HFF-Myc (cell line): ENCODE measurements around the gene SAP25.

Source experiments
- DNase-seq: peaks from one replicate; pipeline ENCODE4 v3.0.0-alpha.2; 2011; ENCODE audit warnings: low read depth; ENCODE audit errors: extremely low read depth
- H3K4me3 ChIP-seq: replicated peaks from 2 replicates; pipeline ENCODE4 v1.5.1; 2011; ENCODE audit warnings: low read depth, mild to moderate bottlenecking, control low read depth, low read length
- TF ChIP-seq, protein P1 (sequence below): IDR thresholded peaks from 2 replicates; pipeline ENCODE4 v1.5.1; 2012; ENCODE audit warnings: mild to moderate bottlenecking, low read depth, low read length, control low read depth; ENCODE audit errors: missing control alignments

Gene SAP25

DNA sequence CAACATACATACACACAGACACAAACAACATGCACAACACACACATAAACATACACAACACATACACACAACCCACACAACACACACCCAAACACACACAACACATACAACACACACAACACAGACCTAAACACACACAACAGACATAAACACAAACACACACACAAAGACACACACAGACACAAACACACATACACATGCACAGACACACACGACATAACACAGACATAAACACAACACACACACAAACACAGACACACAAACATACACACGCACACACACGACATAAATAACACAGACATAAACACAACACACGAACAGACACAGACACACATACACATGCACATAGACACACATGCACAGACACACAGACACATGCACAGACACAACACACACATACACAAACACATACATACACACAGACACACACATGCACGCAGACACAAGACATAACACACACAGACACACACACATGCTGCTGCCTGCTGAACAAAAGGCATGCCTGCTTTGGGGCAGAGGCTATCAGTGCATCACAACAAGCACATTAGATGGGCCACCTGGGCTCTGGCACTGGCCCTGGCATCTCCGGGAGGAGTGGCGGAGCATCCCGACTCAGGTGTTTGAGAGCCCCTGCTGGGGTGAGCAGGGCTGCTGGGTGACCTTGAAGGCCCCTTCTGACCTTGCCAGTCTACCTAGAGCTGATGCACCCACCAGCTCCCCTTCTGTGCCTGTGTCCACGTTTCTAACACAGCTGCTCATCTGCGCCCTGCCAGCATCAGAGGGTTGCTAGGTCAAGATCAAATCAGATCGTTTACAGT is 7.0 kb upstream of the SAP25 start:
- no peak for DNase-seq
- TF ChIP-seq, protein P1, sequence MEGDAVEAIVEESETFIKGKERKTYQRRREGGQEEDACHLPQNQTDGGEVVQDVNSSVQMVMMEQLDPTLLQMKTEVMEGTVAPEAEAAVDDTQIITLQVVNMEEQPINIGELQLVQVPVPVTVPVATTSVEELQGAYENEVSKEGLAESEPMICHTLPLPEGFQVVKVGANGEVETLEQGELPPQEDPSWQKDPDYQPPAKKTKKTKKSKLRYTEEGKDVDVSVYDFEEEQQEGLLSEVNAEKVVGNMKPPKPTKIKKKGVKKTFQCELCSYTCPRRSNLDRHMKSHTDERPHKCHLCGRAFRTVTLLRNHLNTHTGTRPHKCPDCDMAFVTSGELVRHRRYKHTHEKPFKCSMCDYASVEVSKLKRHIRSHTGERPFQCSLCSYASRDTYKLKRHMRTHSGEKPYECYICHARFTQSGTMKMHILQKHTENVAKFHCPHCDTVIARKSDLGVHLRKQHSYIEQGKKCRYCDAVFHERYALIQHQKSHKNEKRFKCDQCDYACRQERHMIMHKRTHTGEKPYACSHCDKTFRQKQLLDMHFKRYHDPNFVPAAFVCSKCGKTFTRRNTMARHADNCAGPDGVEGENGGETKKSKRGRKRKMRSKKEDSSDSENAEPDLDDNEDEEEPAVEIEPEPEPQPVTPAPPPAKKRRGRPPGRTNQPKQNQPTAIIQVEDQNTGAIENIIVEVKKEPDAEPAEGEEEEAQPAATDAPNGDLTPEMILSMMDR = no peak
- H3K4me3 ChIP-seq = no peak overlapping the region

DNA sequence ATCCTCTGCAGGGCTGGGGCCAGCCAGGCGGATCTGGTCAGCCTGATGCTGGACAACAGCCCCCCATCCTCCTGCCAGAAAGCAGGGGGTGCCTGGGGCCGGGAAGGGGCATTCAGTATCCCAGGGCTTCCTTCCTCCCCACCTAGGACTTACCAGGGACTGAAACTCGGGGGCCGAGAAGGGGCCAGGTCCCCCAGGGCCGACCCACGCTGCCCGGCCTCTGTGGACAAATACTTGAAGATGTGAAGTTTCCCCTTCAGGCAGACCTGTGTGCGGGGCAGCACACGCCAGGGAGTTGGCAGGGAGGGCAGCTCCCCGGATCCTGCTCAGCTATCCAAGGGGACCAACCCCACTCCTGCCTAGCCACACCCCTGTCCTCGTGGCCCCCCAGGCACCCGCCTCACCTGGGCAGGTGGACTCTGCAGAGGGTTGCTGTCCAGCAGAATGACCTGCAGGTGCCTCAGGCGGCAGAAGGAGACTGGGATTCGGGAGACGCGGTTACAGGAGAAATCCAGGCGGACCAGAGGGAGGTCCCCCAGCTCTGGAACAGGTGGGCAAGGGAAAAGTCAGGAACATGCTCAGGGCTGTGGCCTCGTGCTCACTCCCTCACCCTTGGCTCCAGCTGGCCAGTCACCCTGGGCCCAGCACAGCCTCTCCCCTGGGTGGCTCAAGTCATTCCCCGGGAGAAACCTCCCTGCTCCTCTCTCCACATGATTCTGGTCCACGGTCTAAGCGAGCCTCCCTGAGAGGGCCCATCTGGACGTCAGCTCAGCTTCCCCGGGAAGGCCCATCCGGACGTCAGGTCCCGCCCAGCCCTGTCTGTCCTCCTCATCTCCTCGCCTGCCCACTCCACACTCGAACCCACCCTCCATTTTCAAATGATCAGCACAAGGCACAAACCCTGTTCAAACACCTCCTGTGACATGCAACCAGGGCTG is 4.8 kb upstream of the SAP25 start:
- TF ChIP-seq, protein P1 = no peak
- H3K4me3 ChIP-seq = no peak overlapping the region
- no peak for DNase-seq

DNA sequence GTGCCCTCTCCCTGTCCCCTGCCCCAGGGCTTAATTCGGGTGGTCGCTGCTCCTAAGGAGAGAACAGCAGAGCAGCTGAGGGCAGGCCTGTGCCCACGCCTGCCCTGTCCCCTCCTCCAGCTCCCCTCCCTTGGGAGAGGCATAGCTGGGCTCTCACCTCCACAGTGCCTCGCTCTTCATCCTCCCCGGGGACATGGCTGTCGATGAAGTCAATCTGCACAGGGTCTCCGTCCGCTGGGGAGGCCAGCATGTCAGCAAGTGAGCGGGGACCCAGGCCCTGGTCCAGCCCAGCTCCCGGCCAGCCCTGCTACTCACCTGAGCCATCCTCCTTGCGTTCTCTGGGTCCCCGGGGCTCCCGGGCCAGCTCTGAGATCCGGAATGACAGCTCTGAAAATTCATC is 3.8 kb upstream of the SAP25 start:
- no peak overlapping the region for H3K4me3 ChIP-seq
- TF ChIP-seq, protein P1 = no peak
- DNase-seq = no peak

DNA sequence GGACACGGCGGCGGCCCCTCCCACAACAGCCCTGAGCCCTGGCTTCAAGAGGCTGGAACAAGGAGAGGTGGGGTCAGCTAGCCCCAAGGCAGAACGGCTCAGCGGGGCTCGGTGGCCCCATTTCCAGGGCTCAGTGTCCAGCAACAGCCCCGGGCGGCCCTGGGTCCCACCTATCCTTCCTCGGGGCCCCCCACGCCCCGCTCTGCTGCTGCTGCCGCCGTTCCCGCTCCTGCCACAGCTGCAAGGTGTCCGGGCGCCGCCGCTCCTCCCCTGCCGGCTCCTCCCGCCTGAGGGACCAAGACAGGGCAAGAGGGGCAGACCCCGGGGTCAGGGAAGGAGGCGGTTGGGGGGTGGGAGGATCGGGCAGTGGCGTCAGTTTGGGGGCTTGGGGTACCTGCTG is 3.4 kb upstream of the SAP25 start:
- no peak overlapping the region for H3K4me3 ChIP-seq
- no peak for DNase-seq
- TF ChIP-seq, protein P1 = no peak

DNA sequence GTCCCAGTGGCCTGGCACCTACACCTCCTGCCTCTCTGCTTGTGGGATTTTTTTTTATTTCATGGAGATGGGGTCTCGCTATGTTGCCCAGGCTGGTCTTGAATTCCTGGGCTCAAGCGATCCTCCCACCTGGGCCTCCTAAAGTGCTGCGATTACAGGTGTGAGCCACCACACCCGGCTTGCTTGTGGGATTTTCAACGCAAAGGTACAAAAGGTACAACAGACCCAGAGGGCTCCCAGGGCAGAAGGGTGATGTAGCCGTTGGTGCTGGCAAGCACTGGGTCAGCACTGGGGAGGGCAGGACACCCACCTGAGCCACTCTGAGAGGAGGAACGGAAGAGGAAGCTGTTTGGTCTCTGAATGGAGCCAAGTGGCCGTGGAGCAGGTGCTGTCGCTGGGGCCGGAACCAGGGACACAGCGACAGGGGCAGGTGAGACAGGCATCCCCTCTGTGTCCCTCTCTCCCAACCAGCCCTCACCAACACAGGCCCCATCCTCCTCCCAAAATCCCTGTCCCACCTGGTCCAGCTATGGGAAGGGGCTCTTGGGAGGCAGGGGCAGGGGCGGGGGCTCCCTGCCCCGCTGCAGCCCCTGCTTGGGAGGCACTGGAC is 2.8 kb upstream of the SAP25 start:
- no peak for DNase-seq
- no peak overlapping the region for H3K4me3 ChIP-seq
- TF ChIP-seq, protein P1 = no peak

DNA sequence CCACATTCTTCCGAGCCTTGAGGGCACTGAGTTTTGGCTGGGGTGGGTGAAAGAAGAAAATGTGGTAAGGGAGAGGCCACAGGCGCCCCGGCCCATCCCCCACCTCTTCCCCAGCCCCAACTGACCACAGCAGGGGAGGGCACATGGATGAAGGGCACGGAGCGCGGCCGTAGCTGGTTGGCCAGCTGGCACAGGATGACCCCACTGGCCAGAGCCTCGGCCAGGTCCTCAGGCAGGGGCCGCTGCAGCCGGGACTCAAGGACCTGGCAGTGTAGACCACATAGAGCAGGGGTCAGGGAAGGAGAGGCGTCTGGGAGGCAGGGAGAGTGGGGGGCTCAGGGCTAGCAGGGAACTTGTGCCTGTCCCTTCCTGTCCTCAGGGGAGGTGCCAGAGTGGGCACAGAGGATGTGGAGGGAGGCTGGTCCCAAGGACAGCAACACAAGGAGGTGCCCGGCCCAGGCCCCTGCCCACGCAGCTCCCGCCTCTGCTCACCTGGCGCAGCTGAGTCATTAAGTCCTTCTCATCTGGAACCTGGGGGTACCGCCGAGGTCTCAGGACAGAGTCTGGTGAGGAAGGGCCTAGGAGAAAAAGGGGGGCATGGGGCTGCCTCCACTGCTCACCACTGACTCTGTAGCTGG is 2.2 kb upstream of the SAP25 start:
- no peak for DNase-seq
- TF ChIP-seq, protein P1 = no peak
- no peak overlapping the region for H3K4me3 ChIP-seq
